K562 (cell line): ENCODE measurements around the gene TRIM71. TPM values are rescaled to one million over a fixed set of nuclear protein-coding genes. Genes with fewer than 3 reads are reported as not detected.

Source experiments
- CHCHD3 ChIP-seq: fragments of 250-450 bp; sonication (Bioruptor Pico); IDR thresholded peaks from 2 replicates; pipeline ENCODE4 v2.1.2; 2022; ENCODE audit warnings: mild to moderate bottlenecking
- DNMT1 ChIP-seq: fragments of 450-650 bp; IDR thresholded peaks from 2 replicates; pipeline ENCODE4 v1.6.1; 2016; ENCODE audit warnings: antibody characterized with exemption, mild to moderate bottlenecking
- E2F1 ChIP-seq: sonication (generic); formaldehyde crosslinking; IDR thresholded peaks from 2 replicates; pipeline ENCODE4 v1.8.1; 2023; ENCODE audit warnings: mild to moderate bottlenecking, missing genetic modification reagents, moderate library complexity
- MAX ChIP-seq: sonication (generic); formaldehyde crosslinking; IDR thresholded peaks from 2 replicates; pipeline ENCODE4 v1.9.0; 2022; ENCODE audit warnings: mild to moderate bottlenecking, missing genetic modification reagents
- MYC ChIP-seq, 2 experiments: fragments of 250-450 bp in 1 of 2; sonication (Bioruptor Pico) in 1 of 2; IDR thresholded peaks; 2 replicates each; pipeline versions ENCODE4 v1.5.1 to v1.6.1; 2012 to 2021; ENCODE audit warnings: low read depth in 2 of 2, borderline replicate concordance in 1 of 2, improper control_type of control experiment in 1 of 2, low read length in 1 of 2, mild to moderate bottlenecking in 1 of 2, moderate library complexity in 1 of 2
- NFXL1 ChIP-seq: fragments of 450-650 bp; formaldehyde crosslinking; IDR thresholded peaks from 2 replicates; pipeline ENCODE4 v1.4.0; 2021; ENCODE audit warnings: mild to moderate bottlenecking
- RBM17 ChIP-seq: fragments of 200-400 bp; formaldehyde crosslinking; IDR thresholded peaks from 2 replicates; pipeline ENCODE4 v1.6.1; 2017; ENCODE audit warnings: low read depth, mild to moderate bottlenecking, low read length, borderline replicate concordance
- SMARCA5 ChIP-seq: fragments of 450-650 bp; IDR thresholded peaks from 2 replicates; pipeline ENCODE4 v1.6.1; 2016
- SNIP1 ChIP-seq: fragments of 450-650 bp; IDR thresholded peaks from 2 replicates; pipeline ENCODE4 v1.7.1; 2017; ENCODE audit warnings: low read depth, mild to moderate bottlenecking
- STAT6 ChIP-seq: sonication (generic); formaldehyde crosslinking; IDR thresholded peaks from 2 replicates; pipeline ENCODE4 v1.8.1; 2023; ENCODE audit warnings: mild to moderate bottlenecking, missing genetic modification reagents
- TAF9B ChIP-seq: fragments of 450-650 bp; IDR thresholded peaks from 2 replicates; pipeline ENCODE4 v1.6.1; 2018; ENCODE audit warnings: mild to moderate bottlenecking; ENCODE audit not compliant: partially characterized antibody
- TBP ChIP-seq: optimal IDR thresholded peaks from 2 replicates; pipeline ENCODE3; 2011; ENCODE audit warnings: low read depth, low read length, improper control_type of control experiment
- THRA ChIP-seq: fragments of 450-650 bp; IDR thresholded peaks from 2 replicates; pipeline ENCODE4 v1.6.1; 2017; ENCODE audit warnings: mild to moderate bottlenecking, moderate library complexity
- ZBTB11 ChIP-seq, 3 experiments: fragments of 200-800 bp in 1 of 3; fragments of 250-450 bp in 1 of 3; fragments of 450-650 bp in 1 of 3; sonication (Bioruptor Pico) in 1 of 3; sonication (Bioruptor generic) in 1 of 3; formaldehyde crosslinking in 1 of 3; IDR thresholded peaks; 2 replicates each; pipeline versions ENCODE4 v1.6.1 to v1.8.0; 2016 to 2022; ENCODE audit warnings: mild to moderate bottlenecking in 2 of 3, missing genetic modification characterization in 2 of 3, missing compliant biosample characterization in 1 of 3, moderate library complexity in 1 of 3
- ZBTB12 ChIP-seq: fragments of 250-450 bp; sonication (Bioruptor Pico); IDR thresholded peaks from 2 replicates; pipeline ENCODE4 v1.4.0; 2020
- ZNF12 ChIP-seq: sonication (generic); formaldehyde crosslinking; IDR thresholded peaks from 2 replicates; pipeline ENCODE4 v1.4.0; 2020; ENCODE audit warnings: mild to moderate bottlenecking, missing genetic modification reagents
- polyA plus RNA-seq, 8 experiments: library from polyadenylated mRNA; depleted of rRNA in 4 of 8; stranded (reverse) in 5 of 8; unstranded in 3 of 8; fragments of >200 nt; fragmentation: Nextera tagmentation in 2 of 8; fragmentation: Illumina TruSeq in 1 of 8; extraction: Ambion mirVana in 2 of 8; extraction: Trizol in 1 of 8; gene quantifications; 2 replicates each; pipeline versions ENCODE4 v1.2.1 to v1.2.3, GENCODE V29; 2011 to 2014; ENCODE audit warnings: inconsistent platforms in 1 of 8, missing spikeins in 1 of 8
- total RNA-seq, 7 experiments: library from RNA; depleted of rRNA in 6 of 7; stranded (reverse); fragments of >200 nt in 6 of 7; fragmentation: Illumina TruSeq in 2 of 7; extraction: Trizol in 2 of 7; gene quantifications; 2 replicates each; pipeline versions ENCODE4 v1.2.1 to v1.2.3, GENCODE V29; 2011 to 2021; ENCODE audit warnings: low replicate concordance in 1 of 7

Gene TRIM71
- total and polyA plus RNA-seq, 9 of the 15 experiments (the other 6 are each of a cell fraction or from before 2014, with no cell fraction given) = 0.04 to 0.11 TPM; not detected in 7

- TF ChIP-seq MAX (peak; percentile 76), RBM17 (no peak), ZBTB12 (CRISPR knock-in tag) (no peak), SMARCA5 (no peak), STAT6 (CRISPR knock-in tag) (0 out of 2 replicates have a peak, but pooled peaks have one; percentile 44), THRA (no peak), CHCHD3 (no peak), ZBTB11 (CRISPR knock-in tag; IDR thresholded peaks at IDR 0.05) (peak in 1 of 3 experiments; percentile 69; a peak in 1 of 6 replicates), E2F1 (CRISPR knock-in tag) (no peak; the same call in 1 of the 2 replicates), MYC (IDR thresholded peaks at IDR 0.05; ENCODE audit: low read depth, low read length) (peak; percentile 69), MYC (CRISPR knock-in tag; IDR thresholded peaks at IDR 0.05; ENCODE audit: borderline replicate concordance, low read depth) (no peak), TAF9B (peak; percentile 90), NFXL1 (no peak), TBP (peak; percentile 42), ZNF12 (no peak), SNIP1 (no peak), DNMT1 (no peak)
Measured at GRCh38 chr3:32781211-32781968, 36.4 kb upstream of the TRIM71 start (continued).
